HG02588 (cell line): ENCODE measurements around the gene ANO10.
"Not testable (repeated sequence)": the region's sequence is repeated elsewhere in the genome, so short reads cannot be mapped to it uniquely, and the experiment has no call there.

ENCODE experiments used
- ATAC-seq: cut with Tn5 transposase; IDR thresholded peaks from one replicate; pipeline ENCODE4 v1.9.1; 2021; ENCODE audit warnings: mild to moderate bottlenecking, moderate library complexity; ENCODE audit not compliant: unreplicated experiment

ANO10 gene

DNA sequence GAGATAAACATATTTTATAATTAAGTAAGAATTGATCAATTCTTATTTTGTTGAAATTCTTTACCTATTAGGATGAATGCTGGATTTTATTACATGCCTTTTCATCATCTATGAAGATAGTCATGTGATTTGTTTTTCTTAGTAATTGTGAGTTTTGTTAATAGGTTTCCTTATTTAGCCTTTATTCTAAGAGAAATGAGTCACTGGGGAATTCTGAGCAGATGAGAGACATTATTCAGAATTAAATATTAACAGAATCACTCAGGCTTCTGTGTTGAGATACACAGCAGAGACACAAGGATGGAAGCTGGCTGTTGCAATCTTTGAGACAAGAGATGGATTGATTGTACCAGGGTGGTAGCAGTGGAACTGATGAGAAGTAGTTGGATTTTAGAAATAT is 7.4 kb upstream of the ANO10 start:
- ATAC-seq: peak; percentile 62

DNA sequence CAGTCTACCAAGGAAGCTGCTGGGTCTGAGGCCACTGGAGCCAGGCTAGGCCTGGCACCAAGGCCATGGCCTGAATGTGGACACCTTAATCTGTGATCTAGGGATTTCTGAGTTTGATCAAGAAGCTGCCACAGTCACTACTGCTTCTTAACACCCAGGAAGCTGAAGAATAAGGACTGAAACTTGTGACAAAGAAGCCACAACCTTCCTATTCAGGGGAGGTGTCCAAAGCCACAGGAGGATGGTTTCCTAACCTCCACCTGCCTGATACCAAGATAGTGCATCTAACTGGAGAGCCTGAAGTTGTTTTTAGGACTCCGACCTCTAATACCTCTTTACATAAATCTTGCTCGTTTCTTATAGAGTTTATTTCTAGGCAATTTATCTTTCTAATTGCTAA is 5.5 kb upstream of the ANO10 start:
- no peak for ATAC-seq

DNA sequence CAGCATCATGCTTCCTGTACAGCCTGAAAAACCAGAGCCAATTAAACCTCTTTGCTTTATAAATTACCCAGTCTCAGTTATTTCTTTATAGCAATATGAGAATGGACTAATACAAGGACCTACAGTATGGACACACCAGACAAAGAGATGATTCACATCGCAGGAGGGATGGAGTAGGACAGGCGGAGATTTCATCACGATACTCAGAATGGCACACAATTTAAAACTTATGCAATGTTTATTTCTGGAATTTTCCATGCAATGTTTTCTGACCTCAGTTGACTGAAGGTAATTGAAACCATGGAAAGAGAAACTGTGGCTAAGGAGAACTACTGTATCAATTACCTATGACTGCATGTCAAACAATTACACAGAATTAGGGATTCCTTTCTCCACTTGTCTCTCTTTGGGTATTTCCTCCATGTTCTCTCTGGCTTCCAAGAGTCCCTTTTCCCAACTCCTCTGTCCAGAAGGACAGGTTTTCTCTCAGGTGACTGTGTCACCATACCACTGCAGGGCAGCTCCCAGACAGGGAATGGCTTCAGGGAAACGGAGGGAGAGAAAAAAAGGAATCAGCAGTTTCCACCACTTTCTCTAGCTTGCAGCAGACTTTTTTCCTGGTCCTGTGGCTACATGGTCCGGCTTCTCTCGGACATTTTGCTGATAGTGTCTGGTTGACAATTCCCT is 3.0 kb upstream of the ANO10 start:
- no peak for ATAC-seq

DNA sequence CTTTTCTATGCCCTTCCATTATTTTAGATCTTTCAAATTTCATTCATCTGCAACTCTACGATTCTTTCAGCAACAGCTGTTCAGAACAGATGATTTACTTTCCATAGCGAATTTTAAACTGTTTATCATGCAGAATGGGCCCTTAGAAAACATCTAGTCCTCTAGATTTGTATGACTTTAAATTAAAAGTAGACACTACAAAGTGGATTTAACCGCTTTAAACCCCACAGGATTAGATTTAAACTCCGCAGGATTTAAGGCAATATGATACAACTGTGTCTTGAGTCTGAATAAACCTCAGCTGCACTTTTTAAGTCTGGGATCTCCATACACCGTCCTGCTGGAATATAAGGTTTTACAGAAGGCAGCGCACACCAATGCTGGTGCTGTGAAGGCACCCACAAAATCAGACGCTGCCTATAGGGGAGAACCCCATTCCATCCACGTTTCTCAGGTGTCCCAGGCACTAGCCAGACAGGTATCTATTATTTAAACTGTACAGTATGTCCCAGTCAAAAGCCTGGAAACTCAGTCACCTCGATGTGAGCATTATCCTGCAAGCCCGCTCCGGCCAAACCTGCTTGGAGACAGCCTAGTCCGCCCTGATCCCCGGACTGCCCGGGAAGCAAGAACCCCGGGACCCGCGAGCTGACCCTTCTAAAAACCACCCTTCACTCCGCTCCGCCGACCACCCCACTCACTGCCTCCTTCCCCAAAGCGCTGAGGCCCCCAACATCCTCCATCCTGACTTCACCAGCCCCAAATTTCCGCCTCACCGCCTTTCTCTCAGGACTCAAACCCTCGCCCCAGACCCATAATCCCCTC is 768 bp downstream of the ANO10 start:
- no peak for ATAC-seq

DNA sequence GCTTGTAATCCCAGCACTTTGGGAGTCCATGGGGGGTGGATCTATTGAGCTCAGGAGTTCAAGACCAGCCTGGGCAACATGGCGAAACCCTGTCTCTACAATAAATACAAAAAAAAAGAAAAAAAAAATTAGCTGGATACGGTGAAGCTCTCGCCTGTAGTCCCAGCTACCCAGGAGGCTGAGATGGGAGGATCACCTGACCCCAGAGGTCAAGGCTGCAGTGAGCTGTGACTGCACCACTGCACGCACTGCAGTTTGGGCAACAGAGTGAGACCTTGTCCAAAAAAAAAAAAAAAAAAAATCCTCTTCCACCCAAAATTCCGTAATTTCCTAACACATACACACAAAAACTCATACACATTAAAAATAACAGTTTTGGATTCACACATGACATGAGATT is 2.2 kb downstream of the ANO10 start:
- ATAC-seq: no peak

DNA sequence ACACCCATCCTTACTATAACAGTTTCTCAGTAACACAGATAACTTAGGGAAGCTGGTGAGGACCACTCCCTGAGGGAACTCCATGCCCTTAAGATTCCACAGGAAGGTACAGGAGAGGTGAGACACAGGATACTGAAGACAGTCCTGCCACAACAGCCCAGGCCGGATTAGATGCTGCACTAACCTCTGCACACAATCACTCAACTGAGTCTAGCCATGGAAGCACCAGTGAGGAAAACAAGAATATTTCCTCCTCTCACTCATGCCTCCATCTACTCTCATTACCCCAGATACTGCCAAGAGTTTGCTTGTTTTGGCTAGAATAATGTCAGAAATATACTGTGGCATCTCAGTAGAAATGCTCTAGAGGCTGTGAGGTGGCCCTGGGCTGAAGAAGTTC is 3.7 kb downstream of the ANO10 start:
- ATAC-seq: no peak

DNA sequence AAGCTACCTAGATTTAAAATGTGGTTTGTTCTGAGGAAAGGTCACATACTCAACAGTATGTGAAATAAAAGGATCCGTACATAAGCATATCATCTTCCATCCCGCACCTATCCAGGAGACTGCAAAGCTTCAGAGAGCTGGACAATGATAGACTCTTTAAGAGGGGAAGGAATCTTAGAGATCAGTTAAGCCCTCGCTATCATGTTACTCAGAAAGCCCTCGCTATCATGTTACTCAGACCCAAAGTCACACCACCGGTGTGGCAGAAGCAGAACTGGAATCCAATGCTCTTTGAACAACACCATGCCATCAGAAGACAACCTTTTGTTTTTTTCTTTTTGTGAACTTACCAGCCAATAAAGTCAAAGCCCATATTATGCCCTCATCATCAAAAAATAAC is 5.8 kb downstream of the ANO10 start:
- no peak for ATAC-seq

DNA sequence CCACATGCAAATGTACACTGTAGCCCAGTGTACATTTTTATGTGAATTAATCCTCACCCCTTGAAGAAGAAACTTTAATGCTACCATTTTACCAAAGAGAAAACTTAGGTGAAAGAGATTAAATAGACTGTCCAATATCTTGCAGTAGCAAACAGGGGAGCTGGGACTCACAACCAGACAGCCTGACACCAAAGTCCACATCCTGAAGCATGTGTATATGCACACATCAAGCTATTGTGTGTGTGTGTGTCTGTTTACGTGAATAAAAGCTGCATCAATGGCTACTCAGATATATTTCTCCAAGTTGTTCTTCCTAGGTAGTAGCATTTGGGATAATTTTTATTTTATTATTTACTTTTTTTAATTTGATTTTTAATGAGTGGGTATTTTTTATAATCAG is 6.7 kb downstream of the ANO10 start:
- no peak for ATAC-seq

DNA sequence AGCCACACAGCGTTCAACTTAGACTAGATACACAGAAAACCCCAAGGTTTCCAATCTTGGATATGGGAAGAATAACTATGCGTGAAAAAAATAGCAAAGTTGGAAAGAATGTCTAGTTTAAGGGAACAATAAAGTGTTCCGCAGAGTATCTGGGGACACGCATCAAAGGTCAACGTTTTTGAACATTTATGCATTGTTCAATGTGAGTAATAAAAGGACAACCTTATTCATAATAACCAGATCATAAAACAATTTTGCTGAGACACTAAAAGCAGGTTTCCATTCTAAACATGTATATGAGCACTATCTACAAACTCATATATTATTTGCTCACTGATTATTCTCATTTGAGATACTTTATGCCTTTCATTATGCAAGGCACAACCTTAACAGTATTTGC is 7.8 kb downstream of the ANO10 start:
- ATAC-seq: no peak

DNA sequence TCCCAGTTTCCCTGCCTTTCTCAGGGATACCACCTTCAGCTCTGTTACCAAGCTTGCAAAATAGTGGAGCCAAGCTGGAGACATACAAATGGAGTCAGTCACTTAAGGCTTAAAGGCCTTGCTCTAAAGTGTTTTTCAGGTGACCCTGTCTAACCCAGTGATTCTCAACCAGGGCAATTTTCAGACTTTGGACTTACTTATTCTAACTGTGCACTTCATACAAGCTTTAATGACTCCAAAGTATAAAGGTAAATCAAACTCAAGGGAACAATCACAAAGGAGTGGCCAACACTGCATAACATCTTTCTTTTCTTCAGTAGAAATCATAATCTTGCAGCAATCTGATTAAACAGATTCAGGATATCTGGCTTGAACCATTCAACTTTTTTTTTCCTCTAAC is 9.4 kb downstream of the ANO10 start:
- no peak for ATAC-seq

DNA sequence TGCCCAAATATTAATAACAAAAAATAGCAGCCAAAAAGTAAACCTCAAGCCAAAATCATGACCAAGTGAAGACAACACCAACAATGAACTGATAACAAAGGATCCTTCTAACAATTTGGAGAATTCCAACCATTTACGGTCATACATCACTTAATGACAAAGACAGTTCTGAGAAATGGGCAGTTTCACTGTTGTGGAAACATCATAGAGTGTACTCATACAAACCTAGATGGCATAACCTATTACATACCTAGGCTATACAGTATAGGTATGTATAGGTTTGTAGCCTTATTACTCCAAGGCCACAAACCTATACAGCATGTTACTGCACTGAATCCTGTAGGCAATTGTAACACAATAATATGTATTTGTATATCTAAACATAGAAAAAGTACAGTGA is 12.4 kb downstream of the ANO10 start:
- no peak for ATAC-seq

DNA sequence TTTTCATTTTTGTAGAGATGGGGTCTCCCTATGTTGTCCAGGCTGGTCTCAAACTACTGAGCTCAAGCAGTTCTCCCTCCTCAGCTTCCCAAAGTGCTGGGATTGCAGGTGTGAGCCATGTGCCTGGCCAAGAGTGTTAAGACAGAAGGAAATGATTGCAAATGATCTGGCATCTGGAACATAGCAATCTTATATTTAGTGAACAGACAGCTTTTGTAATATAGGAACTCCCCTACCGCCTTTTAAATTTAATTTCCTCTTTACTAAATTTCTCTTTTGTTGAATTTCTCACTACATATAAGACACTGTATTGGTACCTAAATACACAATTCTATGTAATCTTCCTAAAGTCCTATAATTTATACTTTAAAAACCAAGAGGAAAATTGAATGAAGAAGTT is 13.1 kb downstream of the ANO10 start:
- no peak for ATAC-seq

DNA sequence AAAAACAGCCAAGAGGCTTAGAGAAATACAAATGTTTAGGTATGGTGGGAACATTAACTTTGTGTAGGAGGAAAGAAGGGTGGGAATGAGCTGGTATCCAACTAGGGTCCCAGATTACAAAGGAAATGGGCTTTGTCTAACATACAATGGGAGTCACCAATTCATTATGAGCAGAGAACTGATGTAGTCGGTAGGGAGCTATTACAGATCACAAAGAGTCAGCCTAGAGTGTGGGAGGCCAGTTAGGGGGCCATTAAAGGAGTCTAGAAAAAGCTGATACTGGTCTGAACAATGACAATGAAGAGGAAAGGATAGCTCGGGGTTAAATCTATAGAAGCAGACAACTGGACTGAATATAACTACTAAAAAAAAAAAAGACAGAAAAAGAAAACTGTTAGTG is 15.5 kb downstream of the ANO10 start:
- ATAC-seq: no peak

DNA sequence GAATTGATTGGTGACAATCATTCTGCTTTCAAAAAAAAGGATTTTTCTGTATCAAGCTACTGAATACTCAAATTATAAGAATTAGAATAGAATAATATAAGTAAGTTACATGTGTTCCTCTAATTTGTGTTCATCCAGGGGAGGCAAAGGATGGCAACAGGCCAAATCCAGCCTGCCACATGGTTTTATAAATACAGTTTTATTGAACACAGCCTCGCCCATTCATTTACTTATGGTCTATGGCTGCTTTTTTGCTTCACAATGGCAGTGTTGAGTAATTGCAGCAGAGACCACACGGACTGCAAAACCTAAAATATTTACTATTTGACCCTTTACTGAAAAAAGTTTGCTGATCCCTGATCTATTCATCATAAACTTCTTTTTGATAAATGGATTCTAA is 21.9 kb downstream of the ANO10 start:
- not testable (repeated sequence) for ATAC-seq

DNA sequence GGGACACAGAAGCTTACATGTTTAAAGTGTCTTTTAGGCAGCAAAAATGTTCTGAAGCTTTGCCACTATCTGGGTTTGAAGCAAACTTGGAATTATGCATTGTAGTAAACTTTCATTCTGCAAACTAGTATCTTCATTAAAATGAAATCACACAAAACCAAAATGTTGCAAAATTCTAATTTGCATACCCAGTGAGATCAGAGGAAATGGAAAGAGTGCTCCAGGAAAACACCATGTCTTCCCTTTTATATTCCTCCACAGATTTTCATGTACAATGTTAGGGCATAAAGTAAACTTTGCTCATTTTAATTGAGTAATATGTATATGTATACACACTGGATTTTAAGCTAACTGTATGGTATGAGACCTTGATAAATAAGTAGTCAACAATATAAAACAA is 23.9 kb downstream of the ANO10 start:
- ATAC-seq: no peak

DNA sequence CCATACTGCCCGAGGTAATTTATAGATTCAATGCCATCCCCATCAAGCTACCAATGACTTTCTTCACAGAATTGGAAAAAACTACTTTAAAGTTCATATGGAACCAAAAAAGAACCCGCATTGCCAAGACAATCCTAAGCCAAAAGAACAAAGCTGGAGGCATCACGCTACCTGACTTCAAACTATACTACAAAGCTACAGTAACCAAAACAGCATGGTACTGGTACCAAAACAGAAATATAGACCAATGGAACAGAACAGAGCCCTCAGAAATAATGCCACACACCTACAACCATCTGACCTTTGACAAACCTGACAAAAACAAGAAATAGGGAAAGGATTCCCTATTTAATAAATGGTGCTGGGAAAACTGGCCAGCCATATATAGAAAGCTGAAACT is 25.6 kb downstream of the ANO10 start:
- not testable (repeated sequence) for ATAC-seq

DNA sequence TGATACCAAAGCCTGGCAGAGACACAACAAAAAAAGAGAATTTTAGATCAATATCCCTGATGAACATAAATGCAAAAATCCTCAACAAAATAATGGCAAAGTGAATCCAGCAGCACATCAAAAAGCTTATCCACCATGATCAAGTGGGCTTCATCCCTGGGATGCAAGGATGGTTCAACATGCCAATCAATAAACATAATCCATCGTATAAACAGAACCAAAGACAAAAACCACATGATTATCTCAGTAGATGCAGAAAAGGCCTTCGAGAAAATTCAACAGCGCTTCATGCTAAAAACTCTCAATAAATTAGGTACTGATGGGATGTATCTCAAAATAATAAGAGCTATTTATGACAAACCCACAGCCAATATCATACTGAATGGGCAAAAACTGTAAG is 26.5 kb downstream of the ANO10 start:
- not testable (repeated sequence) for ATAC-seq

DNA sequence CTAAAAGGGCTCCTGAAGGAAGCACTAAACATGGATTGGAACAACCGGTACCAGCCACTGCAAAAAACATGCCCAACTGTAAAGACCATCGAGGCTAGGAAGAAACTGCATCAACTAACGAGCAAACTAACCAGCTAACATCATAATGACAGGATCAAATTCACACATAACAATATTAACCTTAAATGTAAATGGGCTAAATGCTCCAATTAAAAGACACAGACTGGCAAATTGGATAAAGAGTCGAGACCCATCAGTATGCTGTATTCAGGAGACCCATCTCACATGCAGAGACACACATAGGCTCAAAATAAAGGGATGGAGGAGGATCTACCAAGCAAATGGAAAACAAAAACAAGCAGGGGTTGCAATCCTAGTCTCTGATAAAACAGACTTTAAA is 28.2 kb downstream of the ANO10 start:
- not testable (repeated sequence) for ATAC-seq

DNA sequence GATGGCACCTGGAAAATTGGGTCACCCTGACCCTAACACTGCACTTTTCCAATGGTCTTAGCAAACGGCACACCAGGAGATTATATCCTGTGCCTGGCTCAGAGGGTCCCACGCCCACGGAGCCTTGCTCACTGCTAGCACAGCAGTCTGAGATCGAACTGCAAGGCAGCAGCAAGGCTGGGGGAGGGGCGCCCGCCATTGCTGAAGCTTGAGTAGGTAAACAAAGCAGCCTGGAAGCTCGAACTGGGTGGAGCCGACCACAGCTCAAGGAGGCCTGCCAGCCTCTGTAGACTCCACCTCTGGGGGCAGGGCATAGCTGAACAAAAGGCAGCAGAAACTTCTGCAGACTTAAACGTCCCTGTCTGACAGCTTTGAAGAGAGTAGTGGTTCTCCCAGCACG is 29.9 kb downstream of the ANO10 start:
- not testable (repeated sequence) for ATAC-seq

DNA sequence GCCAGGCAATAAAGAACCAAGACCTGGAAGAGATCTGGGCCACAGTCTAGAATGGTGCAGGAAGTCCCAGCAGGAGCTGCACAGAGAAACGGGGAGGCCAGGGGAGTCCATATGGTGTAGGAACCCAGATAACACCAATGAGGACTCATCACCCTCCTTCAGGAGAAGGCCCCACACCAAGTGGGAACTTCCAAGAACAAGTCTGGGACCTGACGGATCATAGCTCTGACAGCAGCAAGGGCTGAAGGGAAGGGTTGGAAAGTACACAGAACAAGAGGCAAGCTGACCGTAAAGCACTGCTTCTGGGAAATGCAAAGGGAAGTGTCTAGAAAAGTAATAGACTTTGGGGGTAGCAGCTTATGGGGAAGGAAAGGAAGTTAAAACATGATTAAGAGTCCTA is 34.5 kb downstream of the ANO10 start:
- ATAC-seq: no peak

DNA sequence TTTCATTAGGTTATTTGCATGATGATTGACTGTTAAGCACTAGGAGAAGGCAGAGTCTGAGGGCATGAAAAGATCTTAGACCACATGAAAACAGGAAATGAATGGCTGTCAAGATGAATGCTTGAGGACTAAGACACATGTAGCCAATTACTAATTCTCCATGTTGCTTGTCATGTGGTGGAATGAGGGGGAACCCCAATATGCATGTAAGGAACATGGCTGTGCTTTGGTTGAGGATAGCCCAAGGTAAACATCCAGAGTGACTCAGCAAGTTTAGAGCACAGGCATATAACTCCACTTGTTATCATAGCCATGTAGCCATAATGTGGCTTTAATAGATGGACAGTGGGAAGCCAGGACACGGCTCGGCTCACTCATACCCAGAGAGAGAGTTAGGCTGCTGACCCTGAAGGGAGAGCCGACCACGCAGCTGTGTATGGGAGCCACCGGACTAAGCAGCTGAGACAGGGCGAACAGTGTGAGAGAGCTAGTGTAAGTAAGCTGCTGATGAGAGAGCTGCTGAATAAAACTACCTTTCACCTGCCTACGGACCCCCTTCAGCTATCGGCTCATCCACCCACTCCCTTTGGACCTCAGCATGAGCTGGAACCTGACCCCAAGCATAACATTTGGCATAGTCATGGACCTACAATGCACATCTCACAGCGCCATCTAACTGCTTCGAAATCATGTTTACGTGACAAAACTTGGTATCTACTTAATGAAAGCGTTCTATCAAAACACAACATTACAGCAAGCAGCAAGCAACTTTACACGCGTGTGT is 37.6 kb downstream of the ANO10 start:
- no peak for ATAC-seq

DNA sequence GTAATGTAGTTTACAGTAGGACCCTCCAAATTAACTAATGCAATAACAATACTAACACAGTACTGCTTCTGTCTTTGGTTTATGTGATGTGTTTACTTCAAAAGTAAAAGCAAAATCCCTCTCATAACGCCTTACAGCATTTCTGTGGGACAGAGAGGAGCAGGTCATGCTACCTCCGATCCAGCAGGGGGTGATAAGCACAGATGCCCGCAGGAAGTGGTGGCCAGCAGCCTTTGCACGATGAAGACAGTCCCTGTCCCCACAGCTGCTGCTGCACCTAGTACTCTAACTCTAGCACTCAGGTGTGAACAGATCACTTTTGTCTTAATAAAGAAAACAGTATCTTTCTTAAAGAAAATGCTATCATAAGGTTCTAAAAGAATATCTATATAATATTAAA is 38.3 kb downstream of the ANO10 start:
- ATAC-seq: no peak
